ENCODE data around the gene TMEM121. TPM values are rescaled to one million over a fixed set of nuclear protein-coding genes. Genes with fewer than 3 reads are reported as not detected.

TMEM121 gene
- total RNA-seq = 2.1 TPM
- long read RNA-seq, partial matches to known transcripts = 0 of 2 reads
- long read RNA-seq, other reads (novel, unspliced or antisense) = 2 of 2 reads

DNA sequence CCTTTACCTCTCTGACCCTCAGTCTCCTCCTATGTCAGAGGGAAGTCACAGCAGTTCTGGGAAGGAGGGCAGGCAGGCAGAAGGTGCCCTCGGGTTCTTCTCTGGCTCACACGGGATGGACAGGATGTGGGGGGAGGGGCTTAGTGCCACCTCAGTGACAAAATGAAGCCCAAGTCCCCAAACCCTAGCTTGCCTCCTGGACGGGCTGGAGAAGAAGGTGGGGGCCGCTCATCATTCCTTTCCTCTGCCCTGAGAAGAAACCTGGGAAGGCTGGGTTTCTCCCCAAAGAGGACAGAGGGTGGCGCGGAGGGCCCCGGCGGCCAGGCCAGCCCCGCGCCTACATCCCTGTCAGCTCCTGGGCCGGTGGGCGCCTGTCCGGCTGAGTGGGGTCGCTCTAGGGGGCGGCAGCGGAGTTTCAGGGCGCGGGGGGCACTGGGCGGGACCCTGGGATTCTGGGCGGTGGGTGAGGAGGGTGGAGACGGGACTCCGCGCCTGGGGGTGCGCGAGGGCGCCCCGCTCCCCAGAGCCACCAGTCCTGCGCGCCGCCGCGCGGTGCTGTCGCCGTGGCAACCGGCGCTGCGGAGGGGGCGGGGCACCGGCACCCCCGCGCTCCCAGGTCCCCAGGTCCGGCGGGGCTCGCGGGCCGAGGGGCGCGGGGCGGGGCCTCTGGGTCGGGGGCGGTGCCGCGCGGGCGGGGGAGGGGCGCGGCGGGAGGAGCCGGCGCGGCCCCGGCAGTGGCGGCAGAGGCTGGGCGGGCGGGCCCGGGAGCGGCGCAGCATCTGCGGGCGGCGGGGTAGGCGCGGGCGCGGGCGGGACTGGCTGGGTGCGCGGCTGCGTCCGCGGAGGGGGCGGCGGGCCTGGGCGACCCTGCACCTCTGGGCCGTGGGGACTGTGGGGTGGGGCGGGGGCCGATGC, at the start of gene TMEM121:
Gene TMEM121 (plus strand): TSS at position 723 of the 915 bp plus-strand sequence. CDS start 2,252 bp downstream, outside the sequence.
- no peak for DNase-seq (ENCODE audit: low spot score)

DNA sequence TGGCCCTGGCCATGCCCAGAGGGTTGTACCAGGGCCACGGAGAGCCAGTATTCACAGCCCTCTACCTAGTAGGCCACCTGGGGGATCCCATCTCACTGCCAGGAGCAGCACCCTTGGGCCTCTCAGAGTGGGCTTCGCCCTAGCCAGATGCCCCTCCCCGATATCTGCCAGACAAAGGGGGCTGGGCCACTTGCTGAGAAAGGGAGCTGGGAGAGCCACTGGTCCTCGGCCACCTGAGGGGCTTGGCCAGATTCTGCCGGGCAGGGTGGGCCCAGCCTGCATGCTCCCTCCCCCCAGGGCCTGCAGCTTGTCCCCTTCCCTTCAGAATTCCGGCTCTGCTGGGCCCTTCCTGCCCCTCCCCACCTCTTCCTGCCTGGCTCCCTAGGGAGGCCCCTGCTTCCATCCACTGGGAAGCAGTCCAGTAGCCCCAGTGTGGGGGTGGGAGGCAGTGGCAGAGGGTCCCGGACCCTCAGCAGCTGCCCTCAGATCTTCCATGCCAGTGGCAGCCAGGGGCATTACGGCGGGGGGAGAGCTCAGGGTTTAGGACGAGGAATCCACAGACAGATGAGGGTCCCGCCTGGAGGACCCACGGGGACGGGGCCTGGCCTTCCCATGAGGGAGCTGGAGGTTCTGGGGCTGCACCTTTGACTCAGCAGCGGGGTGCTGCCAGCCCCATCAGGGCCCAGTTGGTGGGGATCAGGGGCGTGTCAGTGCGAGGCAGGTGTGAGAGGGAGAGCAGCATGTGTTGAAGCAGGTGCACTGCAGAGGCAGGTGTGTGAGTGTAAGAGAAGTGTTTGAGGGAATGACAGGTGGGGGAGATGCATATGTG, 49.3 kb upstream of the TMEM121 start:
- no peak for DNase-seq (ENCODE audit: low spot score)

DNA sequence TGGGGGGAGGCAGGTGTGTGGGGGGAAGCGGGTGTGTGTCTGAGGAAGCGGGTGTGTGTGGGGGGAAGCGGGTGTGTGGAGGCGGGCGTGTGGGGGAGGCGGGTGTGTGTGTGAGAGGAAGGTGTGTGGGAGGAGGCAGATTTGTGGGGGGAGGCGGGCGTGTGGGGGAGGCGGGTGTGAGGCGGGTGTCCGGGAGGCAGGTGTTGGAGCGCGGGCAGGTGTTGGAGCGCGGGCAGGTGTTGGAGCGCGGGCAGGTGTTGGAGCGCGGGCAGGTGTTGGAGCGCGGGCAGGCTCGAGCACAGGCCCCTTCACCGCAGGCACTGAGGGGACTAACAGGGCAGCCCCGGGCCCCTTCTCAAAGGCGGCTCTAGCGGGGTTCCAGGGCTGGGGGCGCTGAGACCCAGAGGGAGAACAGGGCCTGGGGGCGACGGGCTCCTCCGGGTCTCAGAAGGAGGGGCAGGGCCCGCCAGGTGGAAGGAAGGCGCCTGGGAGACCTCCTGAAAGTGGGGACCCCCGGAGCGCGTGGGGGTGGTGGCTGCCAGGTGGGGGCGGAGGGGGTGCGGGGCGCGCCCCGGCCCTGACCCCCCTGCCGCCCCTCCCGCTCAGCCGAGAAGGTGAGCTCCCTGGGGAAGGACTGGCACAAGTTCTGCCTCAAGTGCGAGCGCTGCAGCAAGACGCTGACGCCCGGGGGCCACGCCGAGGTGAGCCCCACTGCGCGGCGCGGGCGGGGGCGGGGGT, 48.6 kb upstream of the TMEM121 start:
- DNase-seq (ENCODE audit: low spot score) = no peak

DNA sequence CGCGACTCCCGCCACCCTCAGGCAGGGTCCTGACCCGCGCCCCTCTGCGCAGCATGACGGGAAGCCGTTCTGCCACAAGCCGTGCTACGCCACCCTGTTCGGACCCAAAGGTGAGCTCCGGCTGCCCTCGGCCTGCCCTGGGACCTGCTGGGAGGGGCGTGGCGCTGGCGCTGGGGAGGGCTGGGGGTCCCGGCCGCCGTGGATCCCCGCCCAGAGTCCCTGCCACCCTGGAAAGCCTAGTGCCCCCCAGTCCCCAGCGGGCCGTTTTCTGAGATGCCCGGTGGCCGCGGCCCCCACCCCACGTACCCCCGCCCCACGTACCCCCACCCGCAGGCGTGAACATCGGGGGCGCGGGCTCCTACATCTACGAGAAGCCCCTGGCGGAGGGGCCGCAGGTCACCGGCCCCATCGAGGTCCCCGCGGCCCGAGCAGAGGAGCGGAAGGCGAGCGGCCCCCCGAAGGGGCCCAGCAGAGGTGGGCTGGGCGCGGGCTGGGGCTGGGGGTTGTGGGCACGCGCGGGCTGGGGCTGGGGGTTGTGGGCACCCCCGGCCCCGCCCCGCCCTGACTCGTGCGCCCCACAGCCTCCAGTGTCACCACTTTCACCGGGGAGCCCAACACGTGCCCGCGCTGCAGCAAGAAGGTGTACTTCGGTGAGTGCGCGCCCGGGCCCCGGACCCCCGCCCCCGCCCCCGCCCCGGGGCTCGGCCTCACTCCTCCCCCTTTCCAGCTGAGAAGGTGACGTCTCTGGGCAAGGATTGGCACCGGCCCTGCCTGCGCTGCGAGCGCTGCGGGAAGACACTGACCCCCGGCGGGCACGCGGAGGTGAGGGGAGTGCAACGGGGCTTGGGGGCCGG, 47.8 kb upstream of the TMEM121 start:
- DNase-seq (ENCODE audit: low spot score) = no peak

DNA sequence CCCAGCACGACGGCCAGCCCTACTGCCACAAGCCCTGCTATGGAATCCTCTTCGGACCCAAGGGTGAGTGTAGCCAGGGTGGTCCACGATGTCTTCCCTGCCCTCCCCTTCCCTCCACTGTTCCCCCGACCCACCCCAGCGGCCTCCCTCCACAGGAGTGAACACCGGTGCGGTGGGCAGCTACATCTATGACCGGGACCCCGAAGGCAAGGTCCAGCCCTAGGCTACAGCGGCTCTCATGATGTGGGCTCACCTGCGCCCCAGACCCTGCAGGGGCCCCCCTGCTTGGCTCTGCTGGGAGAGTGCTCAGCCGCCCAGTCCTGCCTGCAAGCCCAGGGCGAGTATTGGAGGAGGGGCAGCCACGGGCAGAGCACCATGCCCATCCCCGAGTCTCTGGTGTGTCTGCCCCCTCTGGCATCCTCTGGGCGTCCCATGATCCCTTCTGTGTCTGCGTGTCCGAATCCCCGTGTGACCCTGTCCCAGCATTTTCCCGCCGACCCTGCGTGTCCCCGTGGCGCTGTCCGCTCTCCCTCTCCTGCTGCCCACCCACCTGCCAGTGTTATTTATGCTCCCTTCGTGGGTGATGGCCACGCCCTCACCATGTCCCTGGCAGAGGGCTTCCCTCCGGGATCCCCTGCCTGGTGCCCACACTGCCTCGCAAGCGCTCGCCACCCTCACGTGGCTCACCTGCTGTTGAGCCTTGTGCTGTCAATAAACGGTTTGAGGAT, 46.8 kb upstream of the TMEM121 start:
- no peak for DNase-seq (ENCODE audit: low spot score)

DNA sequence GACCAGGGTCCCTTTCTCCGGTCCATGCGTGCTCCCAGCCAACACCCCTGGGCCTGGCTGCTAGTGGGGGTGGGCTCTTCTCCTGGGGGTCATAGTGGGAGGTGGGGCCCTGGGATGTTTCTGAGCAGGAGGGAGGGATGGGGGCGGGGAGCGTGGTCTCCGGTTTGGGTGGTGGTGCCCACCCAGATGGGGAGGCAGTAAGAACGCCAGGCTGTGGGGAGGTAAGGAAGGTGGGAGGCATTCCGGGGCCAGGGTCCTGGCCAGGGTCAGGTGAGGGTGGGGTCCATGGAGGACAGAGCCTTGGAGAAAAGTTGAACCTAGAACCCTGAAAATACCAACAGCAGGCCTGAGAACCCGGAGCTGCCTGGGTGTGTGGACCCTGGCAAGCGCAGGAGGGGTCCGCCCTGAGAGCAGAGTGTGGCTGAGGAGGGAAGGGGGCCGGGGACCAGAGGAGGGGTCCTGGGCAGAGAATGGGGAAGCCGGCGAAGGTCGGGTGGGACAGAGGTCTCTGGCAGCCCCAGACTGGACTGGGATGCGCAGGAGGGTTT, 46.1 kb upstream of the TMEM121 start:
- DNase-seq (ENCODE audit: low spot score) = no peak

DNA sequence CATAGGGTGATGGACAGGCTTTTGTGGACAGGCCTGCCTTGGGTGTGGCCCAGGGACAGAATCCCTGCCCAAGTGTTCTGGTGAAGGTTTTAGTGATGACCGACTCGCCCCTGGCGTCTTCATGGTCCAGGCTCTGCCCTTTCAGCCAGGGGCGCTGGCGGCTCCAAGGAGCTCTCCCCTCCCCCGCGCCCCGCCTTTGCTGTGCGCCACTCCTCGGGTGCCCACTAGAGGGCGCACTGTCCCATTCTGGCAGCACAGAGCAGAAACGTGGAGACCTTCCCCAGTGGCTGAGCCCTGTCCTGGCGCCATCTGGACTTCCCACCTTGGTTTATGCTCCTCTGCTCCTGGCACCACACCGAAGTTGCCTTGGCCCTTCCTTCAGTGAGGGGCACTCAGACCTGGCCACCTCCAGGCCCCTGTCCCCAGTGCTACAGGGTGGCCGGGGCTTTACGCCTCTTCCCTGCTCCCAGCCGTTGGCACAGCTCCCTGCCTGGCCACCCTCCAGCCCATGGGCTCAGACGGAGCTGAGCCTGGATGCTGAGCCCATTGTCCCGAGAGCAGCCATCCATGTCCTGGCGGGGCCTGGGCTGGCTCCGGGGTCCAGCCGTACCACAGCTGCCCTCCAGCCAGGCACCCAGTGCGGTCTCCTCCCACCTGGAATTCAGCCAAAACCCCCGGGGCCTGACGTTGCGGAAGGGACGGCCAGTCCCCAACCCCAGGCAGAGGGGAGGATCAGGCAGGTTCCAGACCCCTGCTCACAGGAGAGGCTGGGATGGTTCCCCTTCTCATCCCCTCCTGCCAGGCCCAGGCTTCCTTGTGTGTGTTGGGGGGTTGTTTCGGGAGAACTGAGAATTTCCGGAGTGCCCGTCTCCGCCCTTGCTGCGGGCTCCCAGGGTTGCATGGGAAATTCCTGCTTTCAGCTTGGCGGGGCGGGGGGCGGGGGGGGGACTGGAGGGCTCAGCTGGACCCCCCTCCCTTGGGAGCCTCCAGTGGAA, 45.3 kb upstream of the TMEM121 start:
- DNase-seq (ENCODE audit: low spot score) = peak; percentile 96

DNA sequence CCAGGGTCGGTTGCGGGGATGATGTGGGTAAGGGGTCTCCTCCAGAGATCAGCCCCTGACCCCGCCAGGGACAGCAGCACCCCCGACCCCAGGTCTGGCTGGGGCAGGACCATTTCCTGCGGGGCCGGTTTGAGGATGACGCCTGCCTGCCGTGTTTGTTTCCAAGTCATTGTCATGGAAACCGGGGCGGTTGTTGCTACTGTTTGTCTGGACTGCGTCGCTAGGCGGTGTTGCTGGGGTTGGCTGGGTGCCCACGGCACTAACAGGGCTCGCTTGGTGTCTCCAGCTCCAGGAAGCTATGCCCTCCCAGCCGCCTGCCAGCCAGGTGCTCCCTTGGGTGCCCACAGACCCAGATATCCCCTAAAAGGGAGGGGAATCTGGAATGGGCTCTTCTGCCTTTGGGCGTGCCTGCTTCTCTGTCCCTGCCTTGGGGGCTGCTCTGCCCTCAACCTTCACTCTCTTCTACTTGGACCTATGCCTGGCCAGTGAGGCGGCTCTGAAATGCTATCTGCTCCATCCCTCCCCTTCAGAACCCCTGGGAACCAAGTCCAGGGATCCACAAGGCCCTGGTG, 44.4 kb upstream of the TMEM121 start:
- DNase-seq (ENCODE audit: low spot score) = peak; percentile 99

DNA sequence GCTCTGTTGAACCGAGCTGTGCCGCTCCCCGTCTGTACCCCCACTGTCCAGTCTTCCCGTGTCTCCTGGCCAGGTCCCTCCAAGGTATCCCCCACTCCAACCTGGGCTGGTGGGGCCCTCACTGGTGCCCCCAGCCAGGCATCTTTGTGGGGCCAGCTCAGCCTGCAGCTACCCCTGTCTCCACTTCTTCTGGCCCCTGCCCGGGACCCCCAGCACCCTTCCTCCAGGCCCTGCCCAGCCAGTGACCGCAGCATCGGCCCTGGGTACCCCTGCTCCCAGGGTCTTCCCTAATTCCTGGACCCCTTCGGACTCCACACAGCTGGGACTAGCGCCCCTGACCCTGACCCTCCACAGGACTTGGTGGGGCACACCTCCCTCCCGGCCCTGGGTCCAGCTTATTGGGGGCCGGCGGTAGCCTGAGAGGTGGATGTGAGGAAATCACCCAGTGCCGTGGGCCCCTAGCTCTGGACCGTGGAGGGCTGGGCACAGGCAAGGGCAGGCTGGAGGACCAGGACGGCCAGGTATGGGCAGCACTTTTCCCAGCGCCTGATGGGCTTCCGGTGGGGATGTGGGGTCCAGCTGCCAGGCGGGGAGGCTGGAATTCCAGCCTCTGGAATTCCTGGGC, 43.8 kb upstream of the TMEM121 start:
- DNase-seq (ENCODE audit: low spot score) = no peak

DNA sequence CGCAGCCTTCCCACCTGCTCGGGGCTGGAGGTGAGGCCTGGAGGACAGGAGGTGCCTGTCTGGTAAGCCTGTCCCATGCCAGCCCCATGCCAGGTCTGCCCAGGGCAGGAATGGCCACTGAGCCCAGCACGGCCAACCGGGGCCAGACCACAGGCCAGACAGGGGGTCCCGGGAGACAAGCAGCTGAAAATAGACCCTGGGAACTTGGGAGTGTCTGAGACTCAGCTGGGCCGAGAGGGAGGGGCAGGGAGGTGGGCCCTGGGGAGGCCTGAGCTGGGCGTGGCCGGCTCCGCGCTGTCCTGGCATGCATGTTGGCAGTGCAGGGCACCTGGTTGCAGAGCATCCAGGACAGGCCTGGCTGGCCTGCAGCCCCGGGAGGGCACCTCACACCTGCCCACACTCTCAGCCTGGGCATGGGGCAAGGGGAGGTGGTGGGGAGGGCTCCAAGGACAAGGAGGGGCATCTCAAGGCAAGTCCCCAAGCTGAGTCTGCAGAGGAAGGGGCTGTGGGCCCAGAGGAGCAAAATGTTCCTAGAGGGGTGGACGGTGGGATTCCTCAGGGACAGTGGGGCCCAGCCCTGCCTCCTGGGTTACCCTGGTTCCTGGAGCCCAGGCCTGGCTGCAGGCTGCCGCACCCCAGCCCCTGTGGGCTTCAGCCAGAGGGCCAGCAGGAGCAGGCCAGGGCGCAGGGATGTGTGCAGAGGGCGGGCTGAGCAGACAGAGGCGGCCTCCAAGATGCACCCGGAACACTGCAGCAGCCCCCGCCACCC, 42.9 kb upstream of the TMEM121 start:
- DNase-seq (ENCODE audit: low spot score) = no peak

DNA sequence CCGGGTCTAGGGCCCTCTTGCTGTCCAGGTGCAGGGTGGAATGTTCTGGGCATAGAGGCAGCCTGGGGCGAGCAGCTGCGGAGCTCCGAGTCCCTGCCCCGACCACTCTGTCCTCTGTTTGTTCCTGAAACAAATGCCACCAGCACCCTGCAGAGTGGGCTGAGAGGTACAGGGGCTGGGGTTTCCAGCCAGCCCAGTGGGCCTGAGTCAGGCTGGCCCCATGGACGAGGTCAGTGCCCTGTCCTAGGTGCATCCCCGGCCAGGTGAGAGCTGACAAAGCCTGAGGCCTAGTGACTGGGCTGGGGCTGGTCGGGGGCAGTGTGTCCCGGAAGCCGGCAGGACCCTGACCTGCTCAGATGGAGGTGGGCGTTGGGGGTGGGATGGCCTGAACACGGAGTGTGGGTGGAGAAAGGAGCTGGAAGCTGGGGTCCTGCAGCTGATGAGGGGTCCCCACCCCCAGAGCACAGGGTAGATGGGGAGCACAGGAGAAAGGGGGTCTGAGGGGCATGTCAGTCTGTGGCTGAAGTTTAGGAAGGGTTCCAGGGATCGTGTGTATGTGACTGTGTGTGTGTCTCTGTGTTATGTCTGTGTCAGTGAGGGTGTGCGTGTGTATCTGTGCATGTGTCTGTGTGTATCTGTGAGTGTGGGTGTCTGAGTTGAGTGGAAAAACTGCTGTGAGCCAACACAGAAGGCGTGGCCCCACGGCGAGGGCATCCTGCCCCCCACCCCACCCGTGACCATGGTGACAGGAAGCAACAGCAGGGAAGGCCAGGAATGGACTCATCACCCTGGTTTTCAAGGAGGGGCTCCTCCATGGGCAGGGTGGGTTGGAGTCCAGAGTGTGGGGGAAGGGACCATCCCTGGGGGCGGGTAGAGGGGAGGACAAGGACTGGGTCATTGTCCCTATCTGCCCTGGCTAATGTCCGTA, 42.0 kb upstream of the TMEM121 start:
- no peak for DNase-seq (ENCODE audit: low spot score)

DNA sequence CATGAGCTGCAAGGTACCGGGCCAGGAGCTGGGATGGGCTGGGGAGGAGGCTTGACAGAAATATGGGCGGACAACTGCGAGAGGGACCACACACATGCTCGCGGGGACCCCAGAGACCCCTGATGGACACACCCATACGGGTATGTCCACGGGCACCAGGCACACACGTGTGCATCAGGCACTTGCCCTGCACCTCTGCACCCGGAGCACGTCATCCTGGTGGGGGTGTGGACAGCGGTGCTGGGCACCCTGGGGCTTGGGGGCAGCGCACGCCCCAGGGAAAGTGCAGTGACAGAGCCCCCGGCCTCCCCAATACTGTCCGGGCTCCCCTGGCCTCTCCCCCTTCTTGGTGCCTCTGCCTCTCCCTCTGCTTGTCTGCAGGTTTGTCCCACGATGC, 41.4 kb upstream of the TMEM121 start:
- DNase-seq (ENCODE audit: low spot score) = no peak

DNA sequence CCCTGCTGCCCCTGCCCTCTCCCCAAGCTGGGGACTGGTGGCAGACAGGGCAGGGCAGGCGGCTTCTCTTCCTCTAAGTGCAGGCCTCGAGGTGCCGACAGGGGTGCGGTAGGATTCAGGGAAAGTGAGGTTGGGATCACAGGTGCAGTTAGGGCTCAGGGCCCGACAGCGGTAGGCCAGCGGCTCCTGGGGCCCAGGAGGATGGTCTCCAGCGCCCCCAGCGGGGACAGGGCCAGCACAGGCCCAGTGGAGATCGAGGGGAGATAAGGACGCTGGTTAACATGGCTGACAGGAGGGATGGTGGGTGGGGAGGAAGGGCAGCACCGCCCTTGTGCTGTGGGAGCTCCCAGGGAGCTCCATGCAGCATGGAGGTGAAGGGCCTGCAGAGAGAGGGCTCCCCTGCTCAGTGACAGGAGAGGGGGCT, 40.6 kb upstream of the TMEM121 start:
- DNase-seq (ENCODE audit: low spot score) = no peak

DNA sequence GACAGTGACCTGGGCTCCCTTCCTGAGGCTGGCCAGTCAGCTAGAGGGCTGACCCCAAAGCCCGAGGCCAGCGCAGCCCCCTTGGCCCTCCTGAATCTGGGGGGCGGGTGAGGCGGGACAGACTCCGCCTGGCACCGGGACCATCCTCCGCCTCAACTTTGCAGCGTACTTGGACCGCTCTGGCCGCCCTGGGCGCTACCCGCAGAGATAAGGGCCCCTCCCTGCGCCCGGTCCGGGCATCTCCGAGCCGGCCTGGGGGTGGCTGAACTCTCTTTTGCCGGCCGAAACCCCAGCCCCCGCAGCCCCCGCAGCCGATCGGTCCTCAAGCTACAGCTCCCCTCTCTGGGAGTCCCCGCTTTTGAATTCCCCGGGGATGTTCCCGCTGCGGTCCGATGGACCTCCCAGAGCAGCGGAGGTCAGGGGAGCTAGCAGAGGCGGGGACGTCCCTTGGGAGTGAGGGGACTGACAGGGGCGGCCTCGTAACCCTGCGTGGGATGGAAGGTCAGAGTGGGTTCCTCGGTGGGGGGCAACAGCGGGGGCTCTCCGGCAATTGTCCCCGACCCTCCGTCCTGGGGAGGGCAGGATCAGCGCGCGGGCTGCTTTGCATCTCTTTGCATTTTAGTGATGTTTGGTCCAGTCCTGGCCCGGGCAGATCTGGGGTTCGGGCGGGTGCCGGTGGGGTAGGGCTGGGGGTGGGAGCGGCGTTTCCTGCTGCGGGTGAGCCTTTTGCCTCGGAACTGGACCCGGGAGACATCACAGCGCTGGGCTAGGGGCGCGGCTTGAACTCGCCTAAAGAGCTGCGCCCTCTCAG, 40.0 kb upstream of the TMEM121 start, which contains the start of gene CRIP1:
Gene CRIP1 (plus strand): TSS at position 724 of the 811 bp plus-strand sequence. CDS start 374 bp downstream, outside the sequence.
- no peak for DNase-seq (ENCODE audit: low spot score)
